Measurements from ENCODE around the gene TMEM25.
"Not testable (repeated sequence)": the region's sequence is repeated elsewhere in the genome, so short reads cannot be mapped to it uniquely, and the experiment has no call there.

Gene TMEM25

GRCh38 chr11:118530683-118531596 is at the start of gene TMEM25:
TMEM25 (plus strand) TSS chr11:118531192; CDS start chr11:118531802, 610 bp downstream.
- peak; percentile 84 for DNase-seq

DNA sequence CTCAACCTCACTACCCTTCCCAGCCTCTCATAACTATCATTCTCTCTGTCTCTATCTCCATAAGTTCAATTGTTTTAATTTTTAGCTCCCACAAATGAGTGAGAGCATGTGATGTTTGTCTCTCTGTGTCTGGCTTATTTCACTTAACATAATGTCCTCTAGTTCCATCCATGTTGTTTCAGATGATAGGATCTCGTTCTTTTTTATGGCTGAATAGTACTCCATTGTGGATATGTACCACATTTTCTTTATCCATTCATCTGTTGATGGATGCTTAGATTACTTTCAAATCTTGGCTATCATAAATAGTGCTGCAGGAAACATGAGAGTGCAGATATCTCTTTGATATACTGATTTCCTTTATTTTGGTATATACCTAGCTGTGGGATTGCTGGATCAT is 49.8 kb upstream of the TMEM25 start:
- DNase-seq, result not testable (repeated sequence)

DNA sequence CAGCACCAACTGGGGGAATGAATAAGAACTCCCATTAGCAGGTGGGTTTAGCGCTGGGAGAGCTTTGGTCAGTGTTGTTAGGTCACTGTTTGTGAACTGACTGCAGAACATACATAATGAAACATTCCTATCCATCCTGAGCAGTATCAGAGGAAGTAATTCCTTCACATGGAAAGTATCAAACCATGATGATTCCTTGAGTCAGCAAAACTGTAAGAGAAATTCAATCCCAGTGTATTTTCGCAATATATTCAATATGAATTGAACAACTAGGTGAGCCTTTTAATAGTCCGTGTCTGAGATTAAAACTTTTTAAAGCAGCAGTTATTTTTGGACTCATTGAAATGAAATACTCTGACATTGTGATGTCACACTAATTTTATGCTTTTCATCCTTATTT is 46.6 kb upstream of the TMEM25 start:
- no peak for DNase-seq

GRCh38 chr11:118485273-118485672 is 45.7 kb upstream of the TMEM25 start:
- no peak for DNase-seq

GRCh38 chr11:118488480-118489109 is 42.4 kb upstream of the TMEM25 start:
- DNase-seq, result peak; percentile 89

- DNase-seq, result no peak
Observed at GRCh38 chr11:118491041-118491440, 40.0 kb upstream of the TMEM25 start.

DNA sequence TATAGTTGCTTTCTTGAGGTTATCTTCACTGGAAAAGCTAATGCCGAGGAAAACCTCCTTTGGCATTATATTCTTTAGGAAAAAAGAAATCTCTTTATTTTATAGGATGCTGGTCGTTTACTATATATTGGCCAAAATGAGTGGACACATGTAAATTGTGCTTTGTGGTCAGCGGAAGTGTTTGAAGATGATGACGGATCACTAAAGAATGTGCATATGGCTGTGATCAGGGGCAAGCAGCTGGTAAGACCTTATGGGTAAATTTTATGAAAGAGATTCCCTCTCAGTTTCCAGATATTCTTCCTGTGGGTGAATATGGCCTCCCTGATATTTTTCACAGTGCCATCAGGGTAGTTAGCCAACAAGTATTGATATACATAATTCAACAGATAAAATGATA is 33.2 kb upstream of the TMEM25 start:
- DNase-seq, result no peak

- DNase-seq, result no peak
Observed at GRCh38 chr11:118503216-118503615, 27.8 kb upstream of the TMEM25 start.

DNA sequence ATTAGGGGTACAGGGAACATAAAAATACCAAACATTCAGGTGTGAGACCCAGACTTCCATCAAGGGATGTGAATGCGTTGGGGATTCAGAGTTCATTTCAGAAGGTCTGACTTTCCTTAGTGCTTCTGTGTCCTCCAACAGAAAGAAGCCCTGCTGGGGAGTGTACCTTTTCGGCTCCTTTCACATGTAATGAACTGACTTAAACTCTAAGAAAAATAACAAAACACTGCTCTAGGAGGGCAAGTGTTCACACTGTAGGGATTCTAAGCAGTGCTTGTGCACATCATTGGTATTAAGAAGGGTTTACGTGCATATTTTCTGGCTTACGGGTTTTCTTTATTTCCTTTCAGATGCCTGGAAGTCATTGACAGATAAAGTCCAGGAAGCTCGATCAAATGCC is 19.4 kb upstream of the TMEM25 start:
- DNase-seq, result no peak

DNA sequence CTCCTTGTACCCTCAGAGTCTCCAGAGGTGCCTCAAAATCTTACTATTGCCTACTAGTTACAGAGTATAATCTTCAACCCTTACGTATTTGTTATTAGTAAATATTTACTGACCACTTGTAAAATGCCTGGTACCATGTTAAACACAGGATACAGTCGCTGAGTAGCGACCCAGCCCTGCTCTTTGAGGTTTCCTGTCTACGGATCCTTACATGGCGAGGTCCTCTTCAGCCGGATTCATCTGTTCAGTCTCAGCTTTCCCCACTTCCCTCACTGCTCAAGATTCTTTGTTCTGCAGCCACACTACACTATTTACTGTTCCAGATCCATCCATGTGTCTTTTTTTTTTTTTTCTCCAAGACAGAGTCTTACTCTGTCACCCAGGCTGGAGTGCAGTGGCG is 16.9 kb upstream of the TMEM25 start:
- DNase-seq, result no peak

DNA sequence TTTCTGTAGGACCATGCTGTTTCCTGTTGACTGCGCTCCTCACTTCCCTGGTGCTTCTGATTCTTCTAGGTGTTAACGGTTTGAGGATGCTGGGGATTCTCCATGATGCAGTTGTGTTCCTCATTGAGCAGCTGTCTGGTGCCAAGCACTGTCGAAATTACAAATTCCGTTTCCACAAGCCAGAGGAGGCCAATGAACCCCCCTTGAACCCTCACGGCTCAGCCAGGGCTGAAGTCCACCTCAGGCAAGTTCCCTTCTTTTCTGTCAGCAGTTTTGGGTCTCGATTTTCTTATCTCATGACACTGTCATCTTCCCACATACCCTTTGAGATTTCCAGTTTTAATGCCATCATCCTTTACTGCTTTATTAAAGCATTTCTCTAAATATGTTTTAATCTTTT is 11.4 kb upstream of the TMEM25 start:
- no peak for DNase-seq

DNA sequence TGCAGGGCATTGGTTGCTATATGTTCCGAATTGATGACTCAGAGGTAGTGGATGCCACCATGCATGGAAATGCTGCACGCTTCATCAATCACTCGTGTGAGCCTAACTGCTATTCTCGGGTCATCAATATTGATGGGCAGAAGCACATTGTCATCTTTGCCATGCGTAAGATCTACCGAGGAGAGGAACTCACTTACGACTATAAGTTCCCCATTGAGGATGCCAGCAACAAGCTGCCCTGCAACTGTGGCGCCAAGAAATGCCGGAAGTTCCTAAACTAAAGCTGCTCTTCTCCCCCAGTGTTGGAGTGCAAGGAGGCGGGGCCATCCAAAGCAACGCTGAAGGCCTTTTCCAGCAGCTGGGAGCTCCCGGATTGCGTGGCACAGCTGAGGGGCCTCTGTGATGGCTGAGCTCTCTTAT is 9.1 kb upstream of the TMEM25 start:
- no peak for DNase-seq

DNA sequence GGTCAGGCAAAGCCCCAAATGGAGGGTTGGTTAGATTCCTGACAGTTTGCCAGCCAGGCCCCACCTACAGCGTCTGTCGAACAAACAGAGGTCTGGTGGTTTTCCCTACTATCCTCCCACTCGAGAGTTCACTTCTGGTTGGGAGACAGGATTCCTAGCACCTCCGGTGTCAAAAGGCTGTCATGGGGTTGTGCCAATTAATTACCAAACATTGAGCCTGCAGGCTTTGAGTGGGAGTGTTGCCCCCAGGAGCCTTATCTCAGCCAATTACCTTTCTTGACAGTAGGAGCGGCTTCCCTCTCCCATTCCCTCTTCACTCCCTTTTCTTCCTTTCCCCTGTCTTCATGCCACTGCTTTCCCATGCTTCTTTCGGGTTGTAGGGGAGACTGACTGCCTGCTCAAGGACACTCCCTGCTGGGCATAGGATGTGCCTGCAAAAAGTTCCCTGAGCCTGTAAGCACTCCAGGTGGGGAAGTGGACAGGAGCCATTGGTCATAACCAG is 8.4 kb upstream of the TMEM25 start:
- DNase-seq, result no peak

- no peak for DNase-seq
Observed at GRCh38 chr11:118524356-118524755, 6.6 kb upstream of the TMEM25 start.

DNA sequence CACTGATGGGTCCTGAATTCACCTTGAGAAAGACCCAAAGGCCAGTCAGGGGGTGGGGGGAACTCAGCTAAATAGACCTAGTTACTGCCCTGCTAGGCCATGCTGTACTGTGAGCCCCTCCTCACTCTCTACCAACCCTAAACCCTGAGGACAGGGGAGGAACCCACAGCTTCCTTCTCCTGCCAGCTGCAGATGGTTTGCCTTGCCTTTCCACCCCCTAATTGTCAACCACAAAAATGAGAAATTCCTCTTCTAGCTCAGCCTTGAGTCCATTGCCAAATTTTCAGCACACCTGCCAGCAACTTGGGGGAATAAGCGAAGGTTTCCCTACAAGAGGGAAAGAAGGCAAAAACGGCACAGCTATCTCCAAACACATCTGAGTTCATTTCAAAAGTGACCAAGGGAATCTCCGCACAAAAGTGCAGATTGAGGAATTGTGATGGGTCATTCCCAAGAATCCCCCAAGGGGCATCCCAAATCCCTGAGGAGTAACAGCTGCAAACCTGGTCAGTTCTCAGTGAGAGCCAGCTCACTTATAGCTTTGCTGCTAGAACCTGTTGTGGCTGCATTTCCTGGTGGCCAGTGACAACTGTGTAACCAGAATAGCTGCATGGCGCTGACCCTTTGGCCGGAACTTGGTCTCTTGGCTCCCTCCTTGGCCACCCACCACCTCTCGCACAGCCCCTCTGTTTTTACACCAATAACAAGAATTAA is 6.1 kb upstream of the TMEM25 start:
- no peak for DNase-seq

DNA sequence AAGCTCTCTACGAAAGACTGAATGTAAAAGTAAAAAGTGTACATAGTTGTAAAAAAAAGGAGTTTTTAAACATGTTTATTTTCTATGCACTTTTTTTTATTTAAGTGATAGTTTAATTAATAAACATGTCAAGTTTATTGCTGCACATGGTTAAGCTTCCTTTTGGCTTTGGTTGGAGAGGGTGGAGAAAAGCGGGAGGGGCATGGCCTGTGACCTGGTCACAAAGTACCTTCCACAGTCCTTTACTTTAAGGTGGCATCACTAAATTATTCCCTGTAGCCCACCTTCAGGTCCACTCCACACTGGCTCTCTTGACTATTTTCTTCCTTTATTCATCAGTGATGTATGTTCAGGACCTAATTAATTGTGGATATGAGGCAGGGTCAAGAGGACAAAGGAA is 4.3 kb upstream of the TMEM25 start:
- no peak for DNase-seq

DNA sequence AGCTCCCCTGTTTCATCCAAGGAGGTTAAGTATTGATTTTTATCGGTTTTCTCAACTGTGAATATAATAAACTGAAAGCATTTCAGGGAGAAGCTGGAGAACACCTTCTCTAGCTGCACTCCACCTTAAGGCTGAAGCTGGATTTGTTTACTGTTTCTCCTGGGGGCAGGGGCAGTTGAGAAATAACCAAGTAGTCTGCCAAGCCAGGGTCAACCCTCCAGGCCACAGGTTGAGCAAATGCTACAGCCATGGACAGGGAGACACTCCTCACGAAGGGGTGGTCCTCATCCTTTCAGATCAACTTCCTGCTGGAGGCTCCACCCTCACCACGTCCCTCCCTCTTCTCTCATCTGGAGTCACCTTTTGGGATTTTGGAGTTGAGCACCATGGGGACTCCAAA is 3.9 kb upstream of the TMEM25 start, which contains the start of gene TTC36:
Gene TTC36 (plus strand): TSS at position 366 of the 400 bp plus-strand sequence. CDS start 21 bp downstream, at position 387.
- no peak for DNase-seq

DNA sequence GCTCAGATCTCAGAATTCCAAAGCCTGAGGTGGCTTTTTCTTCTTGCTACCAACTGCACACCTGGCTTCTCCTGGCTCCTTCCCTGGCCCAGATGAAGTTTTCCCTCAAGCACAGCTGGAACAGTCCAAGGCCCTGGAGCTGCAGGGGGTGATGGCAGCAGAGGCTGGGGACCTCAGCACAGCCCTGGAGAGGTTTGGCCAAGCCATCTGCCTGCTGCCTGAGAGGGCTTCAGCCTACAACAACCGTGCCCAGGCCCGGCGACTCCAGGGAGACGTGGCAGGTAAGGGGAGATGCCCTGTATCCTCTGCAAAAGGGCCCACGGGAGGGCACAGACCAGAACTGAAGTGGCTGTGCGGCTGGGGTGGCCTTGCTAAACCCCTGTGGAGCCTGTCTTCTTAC is 2.5 kb upstream of the TMEM25 start:
- no peak for DNase-seq

GRCh38 chr11:118529584-118530175 is 1.3 kb upstream of the TMEM25 start:
- DNase-seq, result peak; percentile 21

DNA sequence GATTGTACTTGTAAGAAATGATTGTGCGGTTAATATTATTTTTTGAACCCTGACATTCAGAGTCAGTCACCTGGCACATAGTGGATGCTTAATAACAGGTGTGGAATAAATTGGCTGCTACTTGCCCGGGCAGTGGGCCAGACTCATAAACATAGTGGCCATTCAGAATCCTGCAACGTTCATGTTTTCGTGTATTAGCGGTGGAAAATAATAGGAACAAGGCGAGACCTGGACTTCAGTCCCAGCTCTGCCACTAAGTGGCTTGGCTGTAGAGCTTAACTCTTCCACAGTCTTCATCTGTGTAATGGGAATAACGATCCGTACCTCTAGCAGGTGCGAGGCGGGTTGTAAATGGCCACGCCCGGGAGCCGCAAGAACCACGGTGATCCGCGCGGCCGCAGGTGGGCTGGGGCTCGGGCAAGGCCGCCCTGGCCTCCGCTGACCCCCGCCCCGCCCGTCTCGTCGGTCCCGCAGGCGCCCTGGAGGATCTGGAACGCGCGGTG is 761 bp upstream of the TMEM25 start:
- peak; percentile 55 for DNase-seq

DNA sequence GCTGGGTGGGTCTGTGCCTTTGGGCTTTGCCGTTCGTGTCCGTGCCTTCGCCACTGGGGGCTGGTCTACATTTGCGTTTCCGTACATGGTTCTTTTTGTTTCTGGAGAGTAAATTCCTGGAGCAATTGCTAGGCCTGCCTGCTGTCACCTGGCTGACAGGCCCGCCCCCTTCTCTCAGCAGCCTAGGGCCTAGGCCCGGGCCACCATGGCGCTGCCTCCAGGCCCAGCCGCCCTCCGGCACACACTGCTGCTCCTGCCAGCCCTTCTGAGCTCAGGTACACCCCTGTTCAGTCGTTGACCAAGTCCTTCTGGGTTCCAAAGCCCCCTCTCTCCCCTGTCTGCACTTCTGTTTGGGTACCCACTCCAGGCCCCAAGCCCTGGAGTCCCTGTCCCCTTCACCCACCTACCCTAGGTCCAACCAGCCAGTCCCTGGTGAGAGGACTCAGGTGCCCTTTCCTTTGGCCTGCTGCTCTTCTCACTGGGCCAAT is 649 bp downstream of the TMEM25 start:
- DNase-seq, result no peak

- no peak for DNase-seq
Observed at GRCh38 chr11:118532091-118532490, 1.1 kb downstream of the TMEM25 start.

All from eye (tissue), 1 donor.